Upper lobe of right lung (tissue), 1 donor: Measurements from ENCODE around the gene PSPN. TPM values are rescaled to one million over a fixed set of nuclear protein-coding genes. Genes with fewer than 3 reads are reported as not detected.
"Not testable (repeated sequence)": the region's sequence is repeated elsewhere in the genome, so short reads cannot be mapped to it uniquely, and the experiment has no call there.

Source experiments
- ATAC-seq: fragments of 200-7000 bp; cut with Tn5 transposase; one replicate; pipeline ENCODE4 v1.9.1; 2020; ENCODE audit warnings: mild to moderate bottlenecking, moderate library complexity
- DNase-seq: peaks from one replicate; pipeline ENCODE4 v3.0.0-alpha.2; 2020
- H3K27ac ChIP-seq: fragments of 200-600 bp; one replicate; pipeline ENCODE4 v1.8.0; 2022
- H3K27me3 ChIP-seq: fragments of 200-600 bp; one replicate; pipeline ENCODE4 v1.8.0; 2022; ENCODE audit warnings: mild to moderate bottlenecking
- H3K36me3 ChIP-seq: fragments of 200-600 bp; one replicate; pipeline ENCODE4 v1.8.0; 2022
- H3K4me1 ChIP-seq: fragments of 200-600 bp; one replicate; pipeline ENCODE4 v1.8.0; 2022
- H3K4me3 ChIP-seq: fragments of 200-600 bp; one replicate; pipeline ENCODE4 v1.8.0; 2022; ENCODE audit warnings: mild to moderate bottlenecking
- H3K9me3 ChIP-seq: fragments of 200-600 bp; one replicate; pipeline ENCODE4 v1.8.0; 2022
- intact Hi-C: fragments of 100-400 bp; cut with DNase I; formaldehyde crosslinking; loops from one replicate; pipeline ENCODE4 v1.11.0; 2022
- total RNA-seq: library from RNA; stranded (reverse); fragmentation: NEBNext Ultra II Directional; extraction: Animal tissue kit (Norgen Biotek cat#: 25700); gene quantifications from one replicate; pipeline ENCODE4 v1.2.1, GENCODE V29; 2021
- TF ChIP-seq, protein P1 (sequence below): fragments of 200-600 bp; IDR thresholded peaks from one replicate; pipeline ENCODE4 v1.8.0; 2022; ENCODE audit warnings: antibody characterized with exemption
- donor health status: DM: no; HTN: yes; CAD: no; lungs with severe emphysema.

Gene PSPN
- total RNA-seq, 1 donor from 2014 or later = 1.7 TPM

DNA sequence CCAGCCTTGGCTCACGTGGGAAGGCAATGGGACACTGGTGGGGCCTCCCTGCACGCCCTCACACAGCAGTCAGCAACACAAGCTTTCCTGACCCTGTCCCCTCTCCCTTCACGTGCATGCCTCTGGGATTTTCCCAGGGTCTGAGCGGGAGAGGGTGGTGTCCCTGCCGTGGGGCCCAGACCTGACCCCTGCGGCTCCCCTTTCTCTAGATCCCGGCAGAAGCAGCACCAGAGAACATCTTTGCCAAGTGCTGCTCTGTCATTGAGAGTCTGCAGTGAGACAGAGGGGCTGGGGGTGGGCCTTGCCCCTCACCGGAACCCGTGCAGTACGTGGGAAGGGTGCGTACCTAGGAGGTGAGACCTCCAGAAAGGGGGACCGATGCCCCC lies 36.3 kb upstream of the PSPN start:
- intact Hi-C loops = no loop called here
- peaks cover 32% of the 10 kb centered on the region for H3K36me3 ChIP-seq
- H3K9me3 ChIP-seq = no peaks in the 10 kb centered on the region
- H3K4me1 ChIP-seq = peaks cover 3% of the 10 kb centered on the region
- TF ChIP-seq, protein P1, sequence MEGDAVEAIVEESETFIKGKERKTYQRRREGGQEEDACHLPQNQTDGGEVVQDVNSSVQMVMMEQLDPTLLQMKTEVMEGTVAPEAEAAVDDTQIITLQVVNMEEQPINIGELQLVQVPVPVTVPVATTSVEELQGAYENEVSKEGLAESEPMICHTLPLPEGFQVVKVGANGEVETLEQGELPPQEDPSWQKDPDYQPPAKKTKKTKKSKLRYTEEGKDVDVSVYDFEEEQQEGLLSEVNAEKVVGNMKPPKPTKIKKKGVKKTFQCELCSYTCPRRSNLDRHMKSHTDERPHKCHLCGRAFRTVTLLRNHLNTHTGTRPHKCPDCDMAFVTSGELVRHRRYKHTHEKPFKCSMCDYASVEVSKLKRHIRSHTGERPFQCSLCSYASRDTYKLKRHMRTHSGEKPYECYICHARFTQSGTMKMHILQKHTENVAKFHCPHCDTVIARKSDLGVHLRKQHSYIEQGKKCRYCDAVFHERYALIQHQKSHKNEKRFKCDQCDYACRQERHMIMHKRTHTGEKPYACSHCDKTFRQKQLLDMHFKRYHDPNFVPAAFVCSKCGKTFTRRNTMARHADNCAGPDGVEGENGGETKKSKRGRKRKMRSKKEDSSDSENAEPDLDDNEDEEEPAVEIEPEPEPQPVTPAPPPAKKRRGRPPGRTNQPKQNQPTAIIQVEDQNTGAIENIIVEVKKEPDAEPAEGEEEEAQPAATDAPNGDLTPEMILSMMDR = no peak
- no peaks in the 10 kb centered on the region for H3K27me3 ChIP-seq
- no peak for ATAC-seq
- no peak overlapping the region for H3K4me3 ChIP-seq
- H3K27ac ChIP-seq = no peak overlapping the region
- DNase-seq = no peak

GRCh38 chr19:6409346-6409745 lies 33.6 kb upstream of the PSPN start:
- DNase-seq (no peak), ATAC-seq (no peak)
- Histone ChIP-seq H3K9me3 (no peaks in the 10 kb centered on the region), H3K36me3 (peaks cover 5% of the 10 kb centered on the region), H3K4me3 (no peak overlapping the region), H3K27ac (no peak overlapping the region), H3K27me3 (no peaks in the 10 kb centered on the region), H3K4me1 (peaks cover 3% of the 10 kb centered on the region)
- TF ChIP-seq, protein P1 = no peak
- intact Hi-C loops = no loop called here

DNA sequence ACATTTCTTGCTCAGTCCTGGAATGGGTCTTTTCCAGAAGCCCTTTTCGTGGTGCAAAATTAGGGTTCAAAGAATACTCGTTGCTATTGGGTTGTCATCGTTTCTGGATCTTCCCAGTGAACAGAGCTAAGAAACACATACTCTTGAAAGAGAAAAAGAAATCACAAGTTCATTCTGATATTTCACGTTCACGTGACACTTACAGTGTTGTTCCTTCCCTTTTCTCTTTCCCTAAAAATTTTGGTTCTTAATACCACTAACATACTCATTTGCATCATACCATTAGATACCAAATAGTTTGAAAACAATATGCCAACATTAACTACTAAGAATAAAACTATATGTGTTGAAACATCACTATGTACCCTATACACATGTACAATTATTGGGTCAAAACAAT lies 30.7 kb upstream of the PSPN start:
- DNase-seq (no peak), ATAC-seq (no peak)
- Histone ChIP-seq H3K4me1 (no peaks in the 10 kb centered on the region), H3K36me3 (no peaks in the 10 kb centered on the region), H3K27ac (no peak overlapping the region), H3K9me3 (no peaks in the 10 kb centered on the region), H3K27me3 (no peaks in the 10 kb centered on the region), H3K4me3 (no peak overlapping the region)
- TF ChIP-seq, protein P1 = no peak
- intact Hi-C loops = no loop called here

DNA sequence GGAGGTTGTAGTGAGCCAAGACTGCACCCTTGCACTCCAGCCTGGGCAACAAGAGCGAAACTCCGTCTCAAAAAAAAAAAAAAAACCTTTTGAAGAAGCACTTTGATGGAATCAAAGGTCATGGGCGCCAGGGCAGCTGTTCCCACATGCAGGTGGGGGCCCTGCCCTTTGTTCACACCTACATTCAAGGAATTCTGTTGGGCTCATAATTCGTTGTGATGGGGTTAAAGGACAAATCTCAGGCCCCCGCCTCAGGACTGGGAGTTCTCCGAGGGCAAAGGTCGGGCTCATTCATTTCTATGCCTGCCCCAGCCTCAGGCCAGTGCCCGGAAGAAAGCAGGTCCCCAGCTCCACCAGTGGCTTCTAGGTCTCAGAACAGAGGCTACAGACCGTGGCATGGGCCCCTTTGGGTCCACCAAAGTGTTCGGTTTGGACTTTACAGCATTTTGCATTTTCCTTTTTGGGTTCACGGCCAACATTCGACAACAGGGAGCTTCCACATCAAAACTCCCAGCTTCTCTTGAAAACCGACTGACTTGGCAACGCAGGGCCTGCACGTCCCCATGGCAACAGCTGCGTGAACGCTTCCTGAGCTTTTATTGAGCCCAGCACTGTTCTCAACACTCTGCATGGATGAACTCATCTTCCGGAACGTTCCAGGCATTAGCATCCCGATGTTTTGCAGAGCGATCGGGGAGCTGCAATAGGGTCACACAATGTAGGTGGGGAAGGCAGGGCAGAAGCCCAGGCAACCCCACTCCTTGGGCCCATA lies 27.3 kb upstream of the PSPN start:
- Histone ChIP-seq H3K4me3 (no peak overlapping the region), H3K9me3 (no peaks in the 10 kb centered on the region), H3K36me3 (no peaks in the 10 kb centered on the region), H3K27ac (no peak overlapping the region), H3K4me1 (no peaks in the 10 kb centered on the region), H3K27me3 (no peaks in the 10 kb centered on the region)
- no peak for DNase-seq
- intact Hi-C loops = no loop called here
- ATAC-seq = no peak
- TF ChIP-seq, protein P1 = no peak

DNA sequence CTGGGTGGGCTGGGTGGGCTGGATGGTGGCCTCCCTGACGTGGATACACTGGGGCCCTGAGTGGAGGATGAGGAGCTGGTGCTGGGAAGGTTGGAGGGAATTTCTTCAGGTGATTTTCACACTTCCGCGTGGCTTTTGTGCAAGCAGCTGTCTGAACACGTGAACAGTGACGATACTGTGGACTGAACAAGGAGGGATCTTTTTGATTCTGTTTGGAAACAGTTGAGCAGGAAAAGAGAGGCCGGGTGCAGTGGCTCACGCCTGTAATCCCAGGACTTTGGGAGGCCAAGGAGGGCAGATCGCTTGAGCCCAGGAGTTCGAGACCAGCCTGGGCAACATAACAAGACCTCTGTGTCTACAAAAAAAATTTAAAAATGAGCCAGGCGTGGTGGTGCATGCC lies 26.3 kb upstream of the PSPN start:
- H3K27ac ChIP-seq = no peak overlapping the region
- no peaks in the 10 kb centered on the region for H3K4me1 ChIP-seq
- H3K36me3 ChIP-seq = no peaks in the 10 kb centered on the region
- no peak overlapping the region for H3K4me3 ChIP-seq
- TF ChIP-seq, protein P1 = no peak
- DNase-seq = no peak
- H3K9me3 ChIP-seq = no peaks in the 10 kb centered on the region
- no peaks in the 10 kb centered on the region for H3K27me3 ChIP-seq
- intact Hi-C loops = no loop called here
- ATAC-seq = no peak

GRCh38 chr19:6400062-6400944 lies 24.6 kb upstream of the PSPN start:
- ATAC-seq, intact Hi-C loops, H3K4me3 ChIP-seq, H3K36me3 ChIP-seq, H3K4me1 ChIP-seq, H3K9me3 ChIP-seq, H3K27me3 ChIP-seq, DNase-seq, H3K27ac ChIP-seq: not testable (repeated sequence)
